PC-3 (cell line): Measurements from ENCODE around the gene GEMIN5. TPM values are rescaled to one million over a fixed set of nuclear protein-coding genes. Genes with fewer than 3 reads are reported as not detected.

Experiments used
- ATAC-seq: fragments of 200-7000 bp; cut with Tn5 transposase; 2 replicates; pipeline ENCODE4 v1.9.1; 2020; ENCODE audit warnings: mild to moderate bottlenecking, moderate library complexity
- BruUV-seq: library from RNA; stranded (reverse); fragments of 400-500 nt; replicated peaks from 2 replicates; lab custom pipeline; 2021; lab: Mats Ljungman, UMichigan
- CTCF ChIA-PET: fragments of 300-600 bp; sonication (Branson Sonifier 250); formaldehyde crosslinking; loops from one replicate; lab custom pipeline; 2022; ENCODE audit warnings: antibody characterized with exemption; lab: Charles Lee
- POLR2A ChIA-PET: fragments of 300-600 bp; sonication (Branson Sonifier 250); formaldehyde crosslinking; loops from one replicate; lab custom pipeline; 2022; ENCODE audit warnings: antibody characterized with exemption; ENCODE audit not compliant: unreplicated experiment; lab: Charles Lee
- DNase-seq: peaks from one replicate; pipeline ENCODE4 v3.0.0-alpha.2; 2015
- H2AFZ ChIP-seq: fragments of 300-600 bp; sonication (generic); 2 replicates; pipeline ENCODE4 v1.6.0; 2016; ENCODE audit warnings: antibody characterized with exemption, low read length
- H3F3A ChIP-seq: fragments of 300-600 bp; sonication (generic); one replicate; pipeline ENCODE4 v1.6.0; 2017; ENCODE audit warnings: antibody characterized with exemption, low read length, control low read depth, mild to moderate bottlenecking; ENCODE audit not compliant: unreplicated experiment
- H3K27ac ChIP-seq: fragments of 300-600 bp; sonication (generic); 2 replicates; pipeline ENCODE4 v1.5.1; 2016; ENCODE audit warnings: mild to moderate bottlenecking, low read length
- H3K27me3 ChIP-seq: fragments of 300-600 bp; sonication (generic); 2 replicates; pipeline ENCODE4 v1.6.1; 2016; ENCODE audit warnings: low read length, mixed read lengths
- H3K36me3 ChIP-seq: fragments of 300-600 bp; sonication (generic); 2 replicates; pipeline ENCODE4 v1.6.1; 2016; ENCODE audit warnings: low read depth, mixed run types, low read length, mixed read lengths
- H3K4me1 ChIP-seq: fragments of 300-600 bp; sonication (generic); 2 replicates; pipeline ENCODE4 v1.5.1; 2016; ENCODE audit warnings: low read length; ENCODE audit not compliant: insufficient read depth
- H3K4me2 ChIP-seq: fragments of 300-600 bp; sonication (generic); 2 replicates; pipeline ENCODE4 v1.6.0; 2016; ENCODE audit warnings: low read length
- H3K4me3 ChIP-seq: fragments of 300-600 bp; sonication (generic); 2 replicates; pipeline ENCODE4 v1.5.1; 2016; ENCODE audit warnings: mild to moderate bottlenecking, low read length, mixed read lengths
- H3K79me2 ChIP-seq: fragments of 300-600 bp; sonication (generic); 2 replicates; pipeline ENCODE4 v1.6.1; 2017; ENCODE audit warnings: low read length, mixed read lengths
- H3K9ac ChIP-seq: fragments of 300-600 bp; sonication (generic); 2 replicates; pipeline ENCODE4 v1.6.0; 2016; ENCODE audit warnings: mild to moderate bottlenecking, low read length
- H3K9me2 ChIP-seq: fragments of 300-600 bp; sonication (generic); replicated peaks from 2 replicates; pipeline ENCODE4 v1.6.1; 2016; ENCODE audit warnings: mixed run types, low read length, mixed read lengths
- H3K9me3 ChIP-seq: fragments of 300-600 bp; sonication (generic); 2 replicates; pipeline ENCODE4 v1.6.1; 2016; ENCODE audit warnings: low read length, mixed read lengths
- H4K20me1 ChIP-seq: fragments of 300-600 bp; sonication (generic); 2 replicates; pipeline ENCODE4 v1.6.1; 2016; ENCODE audit warnings: low read length, mixed read lengths
- CTCF ChIP-seq: fragments of 300-600 bp; sonication (generic); conservative IDR thresholded peaks from 2 replicates; pipeline ENCODE4 v1.5.1; 2017; ENCODE audit warnings: antibody characterized with exemption, low read depth, mild to moderate bottlenecking, low read length
- EZH2 ChIP-seq: fragments of 300-600 bp; sonication (generic); IDR thresholded peaks from one replicate; pipeline ENCODE4 v1.6.1; 2017; ENCODE audit warnings: antibody characterized with exemption, mild to moderate bottlenecking, low read length; ENCODE audit not compliant: unreplicated experiment
- EZH2phosphoT487 ChIP-seq: fragments of 300-600 bp; sonication (generic); IDR thresholded peaks from 2 replicates; pipeline ENCODE4 v1.6.1; 2018; ENCODE audit warnings: mild to moderate bottlenecking, antibody characterized with exemption, low read length, borderline replicate concordance
- intact Hi-C: fragments of 100-400 bp; cut with micrococcal nuclease; formaldehyde crosslinking; loops from 2 replicates; pipeline ENCODE4 v1.9.0; 2023
- total RNA-seq: library from RNA; depleted of rRNA; stranded (reverse); fragments of >200 nt; gene quantifications from 2 replicates; pipeline ENCODE4 v1.2.3, GENCODE V29; 2014

GEMIN5 gene
- total RNA-seq, 1 experiment from 2014 or later = 19.8 TPM

DNA sequence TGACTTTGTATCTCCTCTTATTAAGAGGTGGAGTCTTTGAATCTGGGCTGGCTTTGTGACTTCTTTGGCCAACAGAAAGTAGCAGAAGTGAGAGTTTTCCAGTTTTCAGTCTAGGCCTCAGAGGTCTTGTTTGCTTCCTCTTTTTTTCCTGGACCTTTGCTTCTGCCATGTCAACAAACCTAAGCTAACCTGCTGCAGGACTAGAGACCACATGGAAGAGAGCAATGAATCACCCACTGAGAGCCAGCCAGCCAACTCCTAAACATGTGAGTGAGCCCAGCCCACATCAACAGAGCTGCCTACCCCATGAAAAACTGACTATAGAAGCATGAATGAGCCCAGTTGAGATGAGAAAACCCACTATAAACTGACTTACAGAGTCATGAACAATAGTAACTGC is 32.7 kb upstream of the GEMIN5 start:
- H3K4me3 ChIP-seq = no peak overlapping the region
- H3F3A ChIP-seq = peaks cover 3% of the 10 kb centered on the region
- CTCF ChIA-PET = no interaction called here
- H3K36me3 ChIP-seq = peaks cover 3% of the 10 kb centered on the region; the same call in 1 of the 2 replicates
- H2AFZ ChIP-seq = no peak overlapping the region
- H3K79me2 ChIP-seq = no peaks in the 10 kb centered on the region
- TF ChIP-seq CTCF = no peak
- TF ChIP-seq EZH2 = no peak
- no peak for TF ChIP-seq EZH2phosphoT487
- no peaks in the 10 kb centered on the region for H4K20me1 ChIP-seq
- ATAC-seq (peak; percentile 63), DNase-seq (peak; percentile 16)
- H3K4me1 ChIP-seq = peaks cover 7% of the 10 kb centered on the region; the same call in 1 of the 2 replicates
- POLR2A ChIA-PET = no interaction called here
- intact Hi-C loops = loop anchor here (5.0 kb wide), 1 partner anchor 177 kb away; no protein-coding TSS in a partner anchor
- H3K4me2 ChIP-seq = no peak overlapping the region
- H3K9me3 ChIP-seq = no peaks in the 10 kb centered on the region
- no TSS peak for BruUV-seq
- H3K9ac ChIP-seq = no peak overlapping the region
- H3K9me2 ChIP-seq = no peaks in the 10 kb centered on the region
- no peak overlapping the region for H3K27ac ChIP-seq
- no peaks in the 10 kb centered on the region for H3K27me3 ChIP-seq

DNA sequence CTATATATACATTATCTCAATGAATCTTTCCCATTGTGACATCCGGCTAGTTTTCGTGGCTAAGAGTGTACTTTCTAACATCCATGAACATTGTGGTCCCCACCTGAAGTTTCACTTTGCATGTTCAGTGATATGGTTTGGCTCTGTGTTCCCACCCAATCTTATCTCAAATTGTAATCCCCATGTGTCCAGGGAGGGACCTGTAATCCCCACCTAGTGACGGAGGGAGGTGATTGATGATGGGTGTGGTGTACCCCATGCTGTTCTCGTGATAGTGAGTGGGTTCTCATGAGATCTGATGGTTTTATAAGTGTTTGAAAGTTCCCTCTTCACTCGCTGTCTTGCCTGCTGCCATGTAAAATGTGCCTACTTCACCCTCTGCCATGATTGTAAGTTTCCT is 30.9 kb upstream of the GEMIN5 start:
- no TSS peak for BruUV-seq
- H3K79me2 ChIP-seq = peaks cover 4% of the 10 kb centered on the region; the same call in 1 of the 2 replicates
- intact Hi-C loops = no loop called here
- H3K9me2 ChIP-seq = no peaks in the 10 kb centered on the region
- peaks cover 3% of the 10 kb centered on the region for H3F3A ChIP-seq
- no peaks in the 10 kb centered on the region for H3K27me3 ChIP-seq
- no peak overlapping the region for H3K9ac ChIP-seq
- H3K4me1 ChIP-seq = peaks cover 8% of the 10 kb centered on the region; the same call in 1 of the 2 replicates
- no peak overlapping the region for H3K27ac ChIP-seq
- H3K36me3 ChIP-seq = peaks cover 3% of the 10 kb centered on the region; the same call in 1 of the 2 replicates
- TF ChIP-seq CTCF (no peak), EZH2 (no peak), EZH2phosphoT487 (no peak)
- no peak for ATAC-seq
- DNase-seq = no peak
- H3K9me3 ChIP-seq = no peaks in the 10 kb centered on the region
- H3K4me3 ChIP-seq = no peak overlapping the region
- H3K4me2 ChIP-seq = no peak overlapping the region
- H2AFZ ChIP-seq = no peak overlapping the region
- no peaks in the 10 kb centered on the region for H4K20me1 ChIP-seq
- POLR2A ChIA-PET = no interaction called here
- CTCF ChIA-PET = no interaction called here

- H3K9ac ChIP-seq = no peak overlapping the region
- H2AFZ ChIP-seq = no peak overlapping the region
- ChIA-PET POLR2A (no interaction called here), CTCF (no interaction called here)
- DNase-seq = peak; percentile 41
- H3K36me3 ChIP-seq = peaks cover 3% of the 10 kb centered on the region; the same call in 1 of the 2 replicates
- H3K79me2 ChIP-seq = peaks cover 12% of the 10 kb centered on the region
- peaks cover 13% of the 10 kb centered on the region; the same call in 1 of the 2 replicates for H3K4me1 ChIP-seq
- no peak for ATAC-seq
- H3K9me3 ChIP-seq = no peaks in the 10 kb centered on the region
- no peak overlapping the region for H3K4me3 ChIP-seq
- no peak overlapping the region for H3K27ac ChIP-seq
- no peaks in the 10 kb centered on the region for H3K9me2 ChIP-seq
- no TSS peak for BruUV-seq
- intact Hi-C loops = loop anchor here (2.0 kb wide), 1 partner anchor 23 kb away; no protein-coding TSS in a partner anchor
- H4K20me1 ChIP-seq = no peaks in the 10 kb centered on the region
- H3F3A ChIP-seq = peaks cover 3% of the 10 kb centered on the region
- TF ChIP-seq EZH2phosphoT487 (no peak), EZH2 (no peak), CTCF (peak; percentile 69)
- H3K4me2 ChIP-seq = no peak overlapping the region
- H3K27me3 ChIP-seq = no peaks in the 10 kb centered on the region
Observed at GRCh38 chr5:154967421-154968024, 29.5 kb upstream of the GEMIN5 start.
